Astrocyte of the spinal cord (primary cell): ENCODE results near the gene C1orf198.

ENCODE experiments used
- DNase-seq: peaks from one replicate; pipeline ENCODE4 v3.0.0; 2011; ENCODE audit warnings: low read depth, low spot score
- H3K4me3 ChIP-seq: 2 replicates; pipeline ENCODE4 v1.5.1; 2011; ENCODE audit warnings: low read depth, mild to moderate bottlenecking, low read length, moderate library complexity
- CTCF ChIP-seq: IDR thresholded peaks from 2 replicates; pipeline ENCODE4 v1.5.1; 2012; ENCODE audit warnings: low read depth, mild to moderate bottlenecking, low read length, inconsistent platforms
- in situ Hi-C: cut with HindIII; loops from 2 replicates; pipeline ENCODE4 v1.10.0; 2017; ENCODE audit warnings: low sequenced_read_pairs

C1orf198 gene

GRCh38 chr1:230828421-230828820 is 39.9 kb downstream of the C1orf198 start:
- no peak overlapping the region for H3K4me3 ChIP-seq
- no peak for TF ChIP-seq CTCF
- DNase-seq = no peak
- in situ Hi-C loops = no loop called here

GRCh38 chr1:230827801-230828200 is 40.5 kb downstream of the C1orf198 start:
- no peak for TF ChIP-seq CTCF
- DNase-seq = no peak
- in situ Hi-C loops = no loop called here
- no peak overlapping the region for H3K4me3 ChIP-seq

GRCh38 chr1:230827081-230827681 is 41.1 kb downstream of the C1orf198 start:
- no peak overlapping the region for H3K4me3 ChIP-seq
- TF ChIP-seq CTCF = no peak
- in situ Hi-C loops = no loop called here
- DNase-seq = peak; percentile 64

GRCh38 chr1:230826166-230826875 is 42.0 kb downstream of the C1orf198 start:
- TF ChIP-seq CTCF = no peak
- in situ Hi-C loops = no loop called here
- no peak for DNase-seq
- no peak overlapping the region for H3K4me3 ChIP-seq

GRCh38 chr1:230825761-230826160 is 42.6 kb downstream of the C1orf198 start:
- H3K4me3 ChIP-seq = no peak overlapping the region
- no peak for DNase-seq
- TF ChIP-seq CTCF = no peak
- in situ Hi-C loops = no loop called here

- TF ChIP-seq CTCF = no peak
- in situ Hi-C loops = no loop called here
- peak; percentile 65 for DNase-seq
- no peak overlapping the region for H3K4me3 ChIP-seq
Measured at GRCh38 chr1:230824919-230825721, 43.2 kb downstream of the C1orf198 start.
